GM18867 (cell line): ENCODE results near the gene SDK1.
A peak's percentile ranks its signal among the peaks of the same experiment; 100 is the strongest.
"Not testable (repeated sequence)": the region's sequence is repeated elsewhere in the genome, so short reads cannot be mapped to it uniquely, and the experiment has no call there.

Experiments
- ATAC-seq: cut with Tn5 transposase; IDR thresholded peaks from one replicate; pipeline ENCODE4 v1.9.1; 2021; ENCODE audit warnings: mild to moderate bottlenecking, moderate library complexity; ENCODE audit not compliant: unreplicated experiment

Gene SDK1

DNA sequence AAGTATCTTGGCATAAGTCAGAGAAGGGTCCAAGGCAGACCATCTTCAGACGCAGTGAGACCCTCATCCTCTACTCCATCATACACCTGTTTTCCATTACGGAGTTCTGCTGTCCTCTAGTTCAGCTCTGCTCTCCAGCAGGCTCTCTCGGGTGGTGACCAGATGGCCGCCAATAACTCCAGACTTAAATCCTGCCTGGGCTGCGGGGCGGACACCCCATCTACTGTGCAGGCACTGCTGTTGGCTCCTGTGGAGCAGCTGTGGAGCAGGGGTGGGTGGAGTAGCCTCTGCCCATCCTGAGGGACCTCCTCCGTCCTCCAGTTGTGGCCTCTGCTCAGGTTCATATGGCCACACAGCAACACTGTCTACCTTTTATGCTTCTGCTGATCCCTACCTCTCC is 608.1 kb downstream of the SDK1 start:
- no peak for ATAC-seq

DNA sequence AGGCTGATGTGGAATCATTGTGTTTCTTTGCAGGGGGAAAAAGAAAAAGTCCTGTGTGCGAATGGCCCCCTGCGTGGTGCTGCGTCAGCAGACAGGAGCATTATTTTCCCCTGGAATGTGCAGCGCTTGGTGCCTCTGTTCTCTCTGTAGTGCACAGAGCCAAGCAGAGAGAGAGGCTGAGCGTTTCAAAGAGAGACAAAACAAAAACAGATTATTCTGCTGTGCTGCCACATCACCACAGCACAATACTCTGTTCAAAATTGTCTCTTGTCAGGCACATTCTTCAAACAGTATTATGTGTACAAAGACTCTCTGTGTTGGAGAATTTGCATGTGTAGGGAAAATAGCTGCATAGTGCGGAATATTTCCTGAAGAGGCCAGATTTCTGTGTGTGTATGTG is 609.0 kb downstream of the SDK1 start:
- ATAC-seq: no peak

DNA sequence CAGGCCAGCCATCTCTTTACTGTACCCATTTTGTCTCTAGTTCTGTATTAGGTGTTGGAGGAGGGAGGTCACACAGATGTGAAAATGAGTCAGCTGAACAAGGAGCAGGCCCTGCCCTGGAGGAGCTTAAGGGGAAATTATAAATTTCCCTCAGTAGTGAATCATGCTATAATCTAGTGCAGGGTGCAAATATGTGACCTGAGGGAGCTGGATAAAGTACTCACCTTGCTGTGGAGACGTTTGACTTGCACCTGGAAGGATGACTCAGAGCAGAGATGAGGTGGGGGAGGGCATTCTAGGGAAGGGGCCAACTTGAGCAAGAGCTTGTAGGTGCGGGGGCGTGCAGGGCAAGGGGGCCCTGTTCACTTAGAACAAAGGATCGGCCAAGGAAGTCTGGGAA is 610.6 kb downstream of the SDK1 start:
- ATAC-seq: no peak

DNA sequence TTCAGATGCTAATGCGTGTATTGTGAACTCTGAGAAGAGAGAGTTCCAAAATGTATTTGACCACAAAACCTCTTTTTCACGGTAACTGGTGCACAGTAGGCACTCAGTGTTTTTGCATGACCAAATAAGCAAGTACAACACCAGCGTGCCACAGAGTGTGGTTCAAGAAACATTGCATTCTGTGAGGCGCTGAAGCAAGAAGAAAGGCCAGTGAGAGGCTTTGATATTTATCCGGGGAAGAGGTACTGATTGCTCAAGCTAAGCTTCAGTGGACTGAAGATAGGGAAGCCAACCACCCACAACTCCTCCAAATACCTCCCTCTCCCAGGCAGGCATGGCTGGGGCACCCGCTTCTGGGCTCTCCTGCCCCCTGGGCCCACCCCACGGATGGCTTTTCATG is 611.2 kb downstream of the SDK1 start:
- no peak for ATAC-seq

DNA sequence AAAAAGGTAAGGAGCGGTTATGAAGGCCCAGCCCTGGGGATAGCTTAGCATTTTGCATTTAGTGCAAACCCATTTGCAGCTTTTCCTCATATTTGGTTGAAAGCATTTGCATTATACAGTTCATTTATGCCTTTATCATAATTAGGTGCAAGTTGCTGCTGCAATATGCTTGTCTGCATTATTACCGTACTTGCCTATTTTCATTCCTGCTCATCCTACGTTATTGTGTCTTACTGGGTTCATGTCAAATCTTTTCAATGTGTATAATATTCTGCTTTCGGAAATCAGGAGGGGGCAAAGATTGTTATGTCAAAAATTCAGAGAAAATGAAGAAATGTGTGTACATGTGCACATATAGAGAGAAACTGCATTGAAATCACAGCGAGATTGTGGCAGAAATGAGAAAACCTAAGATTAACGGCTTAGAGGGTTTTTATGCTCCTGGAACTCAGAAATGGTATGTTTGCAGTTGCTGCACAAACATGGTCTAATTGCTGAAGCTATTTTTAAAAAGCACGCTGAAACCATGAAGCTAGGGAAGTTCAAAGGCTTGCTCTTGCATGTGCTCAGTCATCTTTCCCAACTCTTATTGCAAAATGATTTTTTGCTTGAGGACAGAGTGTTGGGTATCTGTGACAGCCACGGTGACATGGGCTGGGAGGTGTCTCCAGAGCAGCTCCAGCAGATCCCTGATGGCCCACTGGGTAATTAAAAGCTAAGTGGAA is 613.2 kb downstream of the SDK1 start:
- no peak for ATAC-seq

DNA sequence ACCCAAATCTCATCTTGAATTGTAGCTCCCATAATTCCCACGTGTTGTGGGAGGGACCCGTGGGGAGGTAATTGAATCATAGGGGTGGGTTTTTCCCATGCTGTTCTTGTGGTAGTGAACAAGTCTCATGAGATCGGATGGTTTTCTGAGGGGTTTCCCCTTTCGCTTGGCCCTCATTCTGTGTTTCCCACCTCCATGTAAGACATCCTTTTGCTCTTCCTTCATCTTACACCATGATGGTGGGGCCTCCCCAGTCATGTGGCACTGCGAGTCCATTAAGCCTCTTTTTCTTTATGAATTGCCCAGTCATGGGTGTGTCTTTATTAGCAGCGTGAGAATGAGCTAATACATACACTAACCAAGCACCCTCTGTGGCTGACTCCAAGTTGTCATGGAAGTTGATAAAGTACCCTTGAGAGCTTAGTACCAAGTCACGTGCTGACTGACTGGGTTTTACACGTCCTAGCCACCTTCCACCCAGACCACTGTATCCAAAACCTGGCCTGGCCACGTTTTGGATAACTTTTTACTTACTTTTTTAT is 614.4 kb downstream of the SDK1 start:
- no peak for ATAC-seq

DNA sequence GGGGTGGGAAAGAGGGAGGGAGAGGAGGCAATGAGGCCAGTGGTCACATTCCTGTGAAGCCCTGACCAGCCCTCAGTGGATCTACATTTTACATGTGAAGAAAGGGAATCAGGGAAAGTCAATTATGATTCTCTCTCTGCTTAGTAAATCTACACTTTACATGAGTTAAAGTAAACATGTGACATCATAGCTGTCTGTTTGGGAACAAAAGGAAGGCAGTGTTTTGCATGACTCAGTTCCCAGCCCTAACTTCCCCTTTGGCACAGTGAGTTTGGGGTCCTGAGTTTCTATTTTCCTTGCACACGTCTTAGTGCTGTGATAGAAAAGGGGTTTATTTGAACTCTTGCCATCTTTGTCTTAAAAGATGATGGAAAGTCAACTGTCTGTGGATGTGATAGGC is 615.1 kb downstream of the SDK1 start:
- no peak for ATAC-seq

DNA sequence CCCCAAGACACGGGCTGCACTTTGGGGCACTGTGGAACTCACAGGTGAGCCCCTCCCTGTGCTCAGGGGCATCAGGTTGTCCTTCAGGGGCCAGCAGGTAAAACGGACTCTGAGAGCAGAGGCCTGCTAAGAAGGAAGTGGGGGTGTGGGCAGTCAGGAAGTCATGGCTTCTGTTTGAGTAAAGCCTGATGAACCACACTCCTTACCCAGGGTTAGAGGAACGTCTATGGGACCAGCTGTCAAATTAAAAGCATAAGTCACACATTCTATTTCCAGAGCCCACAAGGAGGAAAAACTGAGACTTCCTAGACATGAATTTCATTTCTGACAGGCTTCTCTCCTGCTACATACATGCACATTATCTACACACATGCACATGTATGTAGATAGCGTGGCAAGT is 616.4 kb downstream of the SDK1 start:
- ATAC-seq: no peak

DNA sequence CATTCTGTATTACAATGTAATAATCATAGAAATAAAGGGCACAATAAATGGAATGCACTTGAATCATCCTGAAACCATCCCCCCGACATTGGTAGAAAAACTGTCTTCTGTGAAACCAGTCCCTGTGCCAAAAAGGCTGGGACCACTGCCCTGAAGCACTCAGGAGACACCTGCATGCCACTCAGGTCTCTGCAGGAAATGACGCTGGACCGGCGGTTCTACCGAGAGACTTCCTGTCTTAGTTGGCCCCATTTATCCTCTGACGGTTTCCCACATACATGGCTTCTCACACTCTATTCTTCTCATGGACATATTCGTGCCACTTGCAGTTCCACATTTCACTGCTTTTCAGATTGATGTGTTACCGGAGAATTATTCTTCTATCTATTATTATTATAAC is 617.5 kb downstream of the SDK1 start:
- ATAC-seq: no peak

DNA sequence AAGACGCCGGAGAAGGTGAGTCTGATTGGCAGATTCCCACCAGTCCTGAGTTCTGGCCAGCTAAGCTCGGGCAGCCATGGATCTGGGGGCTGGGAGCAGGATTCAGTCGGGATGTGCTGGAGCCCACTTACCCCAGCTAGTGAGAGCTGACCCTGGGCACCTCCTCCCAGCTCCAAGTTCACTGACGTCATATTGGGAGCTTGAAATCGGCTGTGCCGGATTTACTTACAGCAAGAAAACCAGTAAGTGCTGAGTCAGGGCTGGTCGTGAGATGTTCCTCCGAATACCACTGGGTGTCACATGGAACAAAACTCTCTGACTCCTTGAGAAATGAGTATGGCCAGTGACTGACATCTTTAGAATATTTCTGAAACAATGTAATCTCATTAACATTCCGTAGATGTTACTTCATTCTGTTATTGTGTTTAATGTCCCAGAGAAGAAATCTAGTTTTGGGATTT is 621.2 kb downstream of the SDK1 start:
- peak; percentile 62 for ATAC-seq

DNA sequence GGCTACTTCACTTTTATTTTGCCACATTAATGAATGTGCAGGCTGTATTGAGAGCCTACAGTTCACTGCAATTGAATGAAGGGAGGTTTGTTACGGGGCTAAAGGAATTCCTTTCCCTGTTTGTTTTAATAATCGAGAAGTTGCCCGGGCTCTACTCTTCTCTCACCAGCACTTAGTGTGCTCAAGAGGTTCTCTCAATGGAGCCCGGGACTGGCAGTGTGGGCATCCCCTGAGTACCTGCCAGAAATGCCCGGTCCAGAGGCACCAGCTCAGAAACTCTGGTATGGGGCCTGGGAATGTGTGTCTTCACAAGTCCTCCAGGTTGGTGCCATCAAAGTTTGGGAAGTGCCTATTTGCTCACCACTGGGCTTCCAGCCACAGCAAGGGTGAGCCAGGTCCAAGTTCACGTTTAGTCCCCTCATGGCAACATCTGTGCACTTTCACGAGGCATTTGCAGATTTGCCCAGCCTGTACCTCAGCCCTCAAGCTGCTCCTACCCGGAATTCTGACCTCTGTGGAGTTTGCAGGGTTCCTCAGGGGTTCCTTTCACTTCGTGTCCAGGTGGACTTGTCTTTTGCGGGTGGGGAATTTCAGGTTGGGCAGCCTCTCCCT is 622.4 kb downstream of the SDK1 start:
- ATAC-seq: no peak

DNA sequence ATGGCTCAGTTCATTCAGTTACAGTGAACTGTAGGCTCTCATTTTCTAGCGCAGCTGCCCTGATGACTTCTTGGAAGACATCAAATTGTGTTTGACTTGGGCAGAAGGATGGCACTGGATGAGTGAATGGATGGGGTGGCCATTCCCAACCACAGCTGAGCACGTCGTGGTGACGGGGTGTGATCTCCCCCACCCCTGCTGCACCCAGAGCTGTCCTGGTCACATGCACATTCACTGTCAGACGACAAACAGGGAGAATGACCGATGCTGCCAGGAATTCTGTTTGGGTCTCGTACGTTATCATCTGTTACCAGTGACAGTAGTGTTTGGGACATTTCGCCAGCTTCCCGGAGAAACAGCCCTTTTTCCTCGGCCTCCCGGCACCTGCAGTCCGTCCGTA is 623.2 kb downstream of the SDK1 start:
- no peak for ATAC-seq

DNA sequence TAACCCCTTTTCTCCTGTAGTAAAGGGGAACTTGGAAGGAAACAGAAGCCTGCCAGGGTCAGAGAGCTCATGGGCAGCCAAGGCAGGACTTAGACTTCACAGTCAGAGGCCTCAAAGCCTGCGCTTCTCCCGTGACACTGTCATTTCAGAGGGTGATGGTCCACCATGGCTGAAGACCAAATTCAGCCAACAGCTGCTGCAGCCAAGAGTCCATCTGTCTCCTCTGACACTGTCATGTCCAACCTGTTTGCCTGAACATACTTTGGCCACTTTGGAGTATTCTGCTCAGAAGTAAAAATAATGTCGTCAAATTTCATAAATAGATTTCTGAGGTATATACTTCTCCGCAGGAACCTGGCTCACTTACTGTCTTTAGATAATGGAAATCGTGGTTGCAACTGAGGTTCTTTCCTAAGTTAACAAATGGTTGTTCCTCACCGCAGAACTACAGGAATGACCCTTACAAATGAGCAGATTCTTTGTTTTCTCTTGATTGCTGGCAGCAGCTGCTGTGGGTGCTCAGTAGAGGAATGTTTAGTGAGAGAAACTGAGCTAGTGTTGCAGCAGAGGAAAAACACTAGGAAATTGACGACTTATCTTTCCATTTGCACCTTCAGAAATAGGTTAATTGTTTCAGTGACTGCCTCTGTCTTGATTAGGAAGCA is 626.5 kb downstream of the SDK1 start:
- ATAC-seq: no peak

DNA sequence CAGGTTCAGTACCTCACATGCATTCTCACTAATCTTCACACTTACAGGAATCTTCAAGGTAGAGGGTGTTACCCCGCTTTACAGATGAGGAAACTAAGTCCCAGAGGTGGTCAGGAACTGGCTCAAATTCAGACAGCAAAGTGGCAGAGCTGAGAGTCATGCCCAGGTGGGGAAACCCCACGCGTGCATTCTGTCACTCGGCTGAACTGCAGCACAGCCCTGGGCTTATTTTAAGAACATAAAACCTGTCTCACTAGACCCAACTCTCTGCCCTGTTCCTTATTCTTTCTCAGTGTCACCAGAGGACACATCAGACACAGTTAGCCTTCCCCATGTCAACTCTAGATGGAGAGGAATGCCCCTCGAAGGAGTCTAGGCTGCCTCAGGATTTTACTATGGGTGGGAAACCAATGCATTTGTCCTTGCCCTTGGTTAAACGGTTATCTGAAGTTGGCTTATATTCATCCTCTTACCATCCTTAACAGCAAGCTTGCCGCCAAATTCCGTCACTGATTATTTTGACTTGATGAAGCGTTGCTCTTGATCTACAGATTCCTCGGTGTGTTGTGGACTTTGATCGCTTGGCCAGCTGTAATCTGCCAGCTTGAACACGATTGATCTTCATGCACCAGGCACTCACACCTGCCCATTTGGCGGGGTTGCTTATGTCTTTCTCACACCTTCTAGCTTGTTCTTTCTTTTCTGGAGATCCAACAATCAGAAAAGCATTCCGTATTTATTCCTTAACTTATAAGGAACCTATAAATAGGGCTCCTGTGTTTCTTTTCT is 627.9 kb downstream of the SDK1 start:
- no peak for ATAC-seq

DNA sequence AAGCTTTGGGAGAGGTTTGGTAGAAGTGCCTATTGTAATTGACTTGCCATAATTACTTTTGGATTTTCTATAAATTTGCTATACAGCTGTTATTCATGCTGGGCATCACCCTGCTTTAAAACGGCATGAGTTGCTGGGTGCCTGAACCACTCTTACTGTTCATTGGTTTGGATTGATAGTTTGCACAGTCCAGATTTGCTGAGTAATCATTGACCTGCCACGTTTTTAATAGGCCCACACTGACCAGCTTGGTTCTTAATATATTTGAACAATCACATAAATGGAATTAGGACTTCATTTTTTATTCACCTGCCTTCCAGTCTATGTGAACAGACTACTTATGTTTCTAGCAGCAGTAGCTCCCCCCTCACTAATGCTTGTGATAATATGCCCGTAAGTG is 630.8 kb downstream of the SDK1 start:
- ATAC-seq: no peak

DNA sequence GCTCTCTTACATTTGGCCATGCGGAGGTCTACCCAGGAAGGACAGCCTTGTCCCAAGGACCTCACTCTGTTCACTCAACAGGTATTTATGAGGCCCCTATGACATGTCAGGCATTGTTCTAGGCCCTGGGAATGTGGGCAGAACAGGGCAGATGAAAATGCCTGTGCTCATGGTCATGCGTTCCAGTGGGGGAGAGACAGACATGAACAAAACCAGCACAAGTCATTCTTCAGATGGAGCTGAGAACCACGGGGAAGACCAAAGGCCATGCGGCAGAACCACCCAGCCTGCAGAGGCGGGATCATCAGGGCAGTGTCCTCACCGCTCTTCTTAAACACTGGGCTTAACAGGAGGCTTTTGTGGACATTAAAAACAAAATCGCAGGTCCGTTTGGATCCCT is 636.1 kb downstream of the SDK1 start:
- no peak for ATAC-seq

DNA sequence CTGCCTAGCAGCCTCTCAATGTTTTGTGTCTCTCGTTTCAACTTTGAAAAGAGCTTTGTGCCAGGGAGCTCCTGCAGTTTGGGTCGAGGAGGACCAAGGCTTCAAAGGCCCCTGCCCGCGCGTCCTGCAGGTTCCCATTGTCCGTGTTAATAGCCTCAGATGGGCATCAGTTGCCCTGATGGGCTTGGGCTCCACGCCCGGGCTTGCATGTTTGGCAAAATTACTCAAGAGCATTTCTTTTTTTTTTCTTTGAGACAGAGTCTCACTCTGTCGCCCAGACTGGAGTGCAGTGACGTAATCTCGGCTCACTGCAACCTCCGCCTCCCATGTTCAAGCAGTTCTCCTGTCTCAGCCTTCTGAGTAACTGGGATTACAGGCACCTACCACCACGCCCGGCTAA is 636.6 kb downstream of the SDK1 start:
- no peak for ATAC-seq

DNA sequence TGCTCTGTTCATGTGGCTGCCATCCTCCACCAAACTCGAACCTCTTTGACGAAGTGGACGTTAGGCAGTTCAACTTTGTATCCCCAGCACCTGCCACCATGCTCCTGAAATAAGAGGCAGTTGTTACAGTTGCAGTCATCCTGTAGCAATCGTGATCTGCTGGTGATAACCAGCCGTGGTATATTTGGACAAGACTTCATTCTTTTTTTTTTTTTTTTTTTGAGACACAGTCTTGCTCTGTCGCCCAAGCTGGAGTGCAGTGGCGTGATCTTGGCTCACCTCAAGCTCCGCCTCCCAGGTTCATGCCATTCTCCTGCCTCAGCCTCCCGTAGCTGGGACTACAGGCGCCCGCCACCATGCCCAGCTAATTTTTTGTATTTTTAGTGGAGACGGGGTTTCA is 640.7 kb downstream of the SDK1 start:
- ATAC-seq: not testable (repeated sequence)

DNA sequence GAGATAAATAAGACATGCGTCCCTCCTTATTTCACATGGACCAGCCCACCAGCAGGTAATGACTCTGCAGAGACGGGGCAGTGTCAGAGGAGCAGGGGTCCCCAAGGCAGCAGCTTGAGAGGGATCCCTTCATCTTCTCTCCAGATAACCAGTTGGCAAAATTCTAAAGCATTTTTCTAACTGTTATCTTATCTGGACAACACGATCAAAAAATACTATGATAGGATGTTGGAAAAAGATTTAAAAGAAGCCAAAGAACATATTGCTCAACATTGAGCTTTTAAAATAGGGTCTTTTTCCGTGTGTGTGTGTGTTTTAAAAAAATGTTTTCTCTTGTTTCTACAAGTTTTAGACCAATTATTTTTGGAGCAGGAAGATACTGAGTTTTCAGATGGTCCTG is 641.2 kb downstream of the SDK1 start:
- no peak for ATAC-seq

DNA sequence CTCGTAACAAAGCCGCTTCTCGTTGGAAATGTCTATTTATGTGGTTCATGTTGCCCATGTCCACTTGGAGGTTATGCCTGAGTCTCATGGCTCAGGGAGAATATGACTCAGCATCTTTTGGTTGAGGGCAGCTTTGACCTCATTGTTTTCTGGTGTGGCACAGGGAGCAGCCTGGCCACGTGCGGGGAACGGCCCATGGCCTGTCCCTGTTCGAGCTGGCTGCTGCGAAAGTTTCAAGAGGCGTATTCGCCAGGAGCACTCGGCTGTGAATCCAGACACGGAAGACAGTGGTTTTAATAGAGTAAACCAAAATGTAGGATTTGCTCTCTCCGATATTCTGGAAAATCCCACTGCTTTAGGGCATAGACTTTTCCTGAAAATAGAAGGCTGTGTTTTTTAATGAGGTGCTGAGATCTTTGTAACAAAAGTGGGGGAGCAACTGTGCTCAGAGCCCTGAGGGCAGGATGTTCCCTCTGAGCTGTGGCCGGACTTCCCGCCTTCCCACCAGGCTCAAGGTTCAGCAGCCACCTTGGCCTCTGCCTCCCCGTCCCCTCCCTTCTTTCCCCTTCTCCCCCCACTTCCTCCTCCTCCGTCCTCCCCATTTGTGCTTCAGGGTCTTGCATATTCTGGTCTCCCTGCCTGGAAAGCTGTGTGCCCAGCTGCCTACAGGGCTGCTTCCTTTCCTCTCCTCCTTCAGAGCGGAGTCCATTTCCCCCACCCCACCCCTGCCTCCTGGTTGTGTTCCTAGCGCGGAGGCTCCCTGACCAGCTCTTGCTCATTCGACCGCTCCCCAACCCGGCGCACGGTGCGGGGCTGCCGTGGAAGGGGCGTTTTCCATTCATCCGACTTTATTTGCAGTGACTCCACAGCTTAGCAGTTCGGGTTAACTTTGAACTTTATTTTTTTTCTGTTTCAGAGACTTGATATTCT is 642.0 kb downstream of the SDK1 start:
- no peak for ATAC-seq
